Measurements from ENCODE around the gene XYLT2.
"Not testable (repeated sequence)": the region's sequence is repeated elsewhere in the genome, so short reads cannot be mapped to it uniquely, and the experiment has no call there.

Gene XYLT2

GRCh38 chr17:50322271-50322670 is 23.7 kb upstream of the XYLT2 start:
- ATAC-seq = no peak

GRCh38 chr17:50323060-50323459 is 22.9 kb upstream of the XYLT2 start:
- ATAC-seq = no peak

- no peak for ATAC-seq
Observed at GRCh38 chr17:50325906-50326305, 20.0 kb upstream of the XYLT2 start.

GRCh38 chr17:50326831-50327364 is 19.0 kb upstream of the XYLT2 start:
- ATAC-seq = no peak

- no peak for ATAC-seq
Observed at GRCh38 chr17:50328363-50329325, 17.3 kb upstream of the XYLT2 start.

GRCh38 chr17:50329716-50330115 is 16.2 kb upstream of the XYLT2 start:
- ATAC-seq = no peak

GRCh38 chr17:50330151-50330775 is 15.7 kb upstream of the XYLT2 start:
- no peak for ATAC-seq

- peak; percentile 41 to 59 for ATAC-seq
Observed at GRCh38 chr17:50331085-50331791, 14.7 kb upstream of the XYLT2 start.

GRCh38 chr17:50332196-50332595 is 13.7 kb upstream of the XYLT2 start:
- ATAC-seq = no peak

- ATAC-seq = not testable (repeated sequence)
Observed at GRCh38 chr17:50333291-50334057, 12.5 kb upstream of the XYLT2 start.

- ATAC-seq = peak in 1 of 2 donors; percentile 43
Observed at GRCh38 chr17:50337956-50338355, 8.0 kb upstream of the XYLT2 start.

GRCh38 chr17:50338645-50339044 is 7.3 kb upstream of the XYLT2 start:
- no peak for ATAC-seq

- no peak for ATAC-seq
Observed at GRCh38 chr17:50339381-50339780, 6.5 kb upstream of the XYLT2 start.

GRCh38 chr17:50344731-50345365 is 1.1 kb upstream of the XYLT2 start:
- ATAC-seq = no peak

GRCh38 chr17:50346313-50347116 is 589 bp downstream of the XYLT2 start:
- peak; percentile 59 to 69 for ATAC-seq

GRCh38 chr17:50347117-50347893 is 1.4 kb downstream of the XYLT2 start:
- no peak for ATAC-seq

- ATAC-seq = no peak
Observed at GRCh38 chr17:50347894-50348291, 2.0 kb downstream of the XYLT2 start.

GRCh38 chr17:50348522-50349242 is 2.8 kb downstream of the XYLT2 start:
- no peak for ATAC-seq

- ATAC-seq = no peak
Observed at GRCh38 chr17:50349243-50349600, 3.3 kb downstream of the XYLT2 start.

Data from activated CD4-positive, CD25-positive, alpha-beta regulatory T cell treated with anti-CD3 and anti-CD28 coated beads, Interleukin-2, amount 50 U/mL, for 24 hours (primary cell).